ENCODE data around the gene UCK2. TPM values are rescaled to one million over a fixed set of nuclear protein-coding genes. Genes with fewer than 3 reads are reported as not detected.

Gene UCK2
- total and polyA plus RNA-seq, 10 of the 15 experiments (the other 5 are each of a cell fraction or from before 2014, with no cell fraction given): 55.3 to 106 (median 84.9) TPM

- DNase-seq (ENCODE audit: low read depth, low spot score): no peak
- no peak overlapping the region for H3K27ac ChIP-seq (ENCODE audit: control insufficient read depth, insufficient read depth)
- WGBS (ENCODE audit: insufficient coverage, insufficient replicate concordance, low lambda C conversion rate, missing lambda C conversion rate): 85% methylated on average over 22 of the region's 22 CpGs
- BruUV-seq (replicated peaks): no TSS peak
- intact Hi-C loops (cut with micrococcal nuclease; ENCODE audit: unreplicated experiment): no loop called here
- H4K20me1 ChIP-seq (ENCODE audit: control insufficient read depth, insufficient read depth): no peaks in the 10 kb centered on the region
- ChIA-PET SMC1A (ENCODE audit: uncharacterized antibody, unreplicated experiment) (interaction anchor here (0.7 to 1.5 kb wide), 2 partner anchors 302 to 413 kb away, joined by 3 read pairs; no protein-coding TSS in a partner anchor), CTCF (no interaction called here), POLR2A (no interaction called here), RAD21 (ENCODE audit: unreplicated experiment) (no interaction called here)
- no peak overlapping the region for H3K4me3 ChIP-seq
- H3K4me2 ChIP-seq (ENCODE audit: control insufficient read depth, insufficient read depth): no peak overlapping the region
- in situ Hi-C loops (cut with MboI): no loop called here
- H3K79me2 ChIP-seq (ENCODE audit: control insufficient read depth, insufficient read depth, low read length): no peaks in the 10 kb centered on the region
- H3K9me3 ChIP-seq (replicated peaks; ENCODE audit: control insufficient read depth, insufficient read depth, low read length): no peaks in the 10 kb centered on the region
- H3K27me3 ChIP-seq (replicated peaks in 1 of 2; ENCODE audit: control insufficient read depth in 2 of 2, insufficient read depth in 2 of 2, low read length in 1 of 2): no peaks in the 10 kb centered on the region
- no peak overlapping the region for H3K9ac ChIP-seq (ENCODE audit: control insufficient read depth, insufficient read depth, low read length)
- no peak for TF ChIP-seq TCF7 (IDR thresholded peaks at IDR 0.05; ENCODE audit: borderline replicate concordance)
- H3K4me1 ChIP-seq (ENCODE audit: control insufficient read depth, insufficient read depth, low read length): no peaks in the 10 kb centered on the region
- H2AFZ ChIP-seq (ENCODE audit: control insufficient read depth, low read depth, low read length): no peak overlapping the region
- FAIRE-seq: no peak
- peaks cover 8 to 28% of the 10 kb centered on the region in 2 experiments for H3K36me3 ChIP-seq (ENCODE audit: control insufficient read depth in 2 of 2, insufficient read depth in 2 of 2, low read length in 1 of 2)
- ATAC-seq: no peak
These were observed 73.4 kb downstream of the UCK2 start for GRCh38 chr1:165900576-165901380.

GRCh38 chr1:165902565-165902964, 75.2 kb downstream of the UCK2 start:
- FAIRE-seq (no peak), ATAC-seq (no peak), DNase-seq (ENCODE audit: low read depth, low spot score) (no peak)
- Histone ChIP-seq H3K9me3 (replicated peaks; ENCODE audit: control insufficient read depth, insufficient read depth, low read length) (no peaks in the 10 kb centered on the region), H3K27me3 (replicated peaks in 1 of 2; ENCODE audit: control insufficient read depth in 2 of 2, insufficient read depth in 2 of 2, low read length in 1 of 2) (no peaks in the 10 kb centered on the region), H3K9ac (ENCODE audit: control insufficient read depth, insufficient read depth, low read length) (no peak overlapping the region), H4K20me1 (ENCODE audit: control insufficient read depth, insufficient read depth) (no peaks in the 10 kb centered on the region), H3K79me2 (ENCODE audit: control insufficient read depth, insufficient read depth, low read length) (no peaks in the 10 kb centered on the region), H3K4me3 (no peak overlapping the region), H3K4me1 (ENCODE audit: control insufficient read depth, insufficient read depth, low read length) (no peaks in the 10 kb centered on the region), H3K36me3 (ENCODE audit: control insufficient read depth in 2 of 2, insufficient read depth in 2 of 2, low read length in 1 of 2) (peaks cover 5 to 26% of the 10 kb centered on the region in 2 experiments), H3K4me2 (ENCODE audit: control insufficient read depth, insufficient read depth) (no peak overlapping the region), H2AFZ (ENCODE audit: control insufficient read depth, low read depth, low read length) (no peak overlapping the region), H3K27ac (ENCODE audit: control insufficient read depth, insufficient read depth) (no peak overlapping the region)
- in situ Hi-C loops (cut with MboI): no loop called here
- intact Hi-C loops (cut with micrococcal nuclease; ENCODE audit: unreplicated experiment): no loop called here
- WGBS (ENCODE audit: insufficient coverage, insufficient replicate concordance, low lambda C conversion rate, missing lambda C conversion rate): 98% methylated on average over 4 of the region's 4 CpGs
- no TSS peak for BruUV-seq (replicated peaks)
- ChIA-PET CTCF (interaction anchor here (1.3 to 1.4 kb wide), 2 partner anchors 12 to 216 kb away, joined by 3 to 5 read pairs; no protein-coding TSS in a partner anchor), RAD21 (ENCODE audit: unreplicated experiment) (interaction anchor here (0.7 kb wide), 1 partner anchor 128 kb away, joined by 3 read pairs; no protein-coding TSS in a partner anchor), POLR2A (no interaction called here), SMC1A (ENCODE audit: uncharacterized antibody, unreplicated experiment) (interaction anchor here (1.5 kb wide), 1 partner anchor 304 kb away, joined by 3 read pairs; no protein-coding TSS in a partner anchor)
- TF ChIP-seq NRF1 (conservative IDR thresholded peaks at IDR 0.05; ENCODE audit: low read depth, low read length) (no peak), ZNF622 (IDR thresholded peaks at IDR 0.05) (no peak), CBX3 (IDR thresholded peaks at IDR 0.05; ENCODE audit: borderline replicate concordance, low read depth) (no peak), RAD21 (IDR thresholded peaks at IDR 0.05; ENCODE audit: insufficient read depth, low read depth, low read length) (no peak), ZNF687 (IDR thresholded peaks at IDR 0.05) (no peak)
